MM.1S (cell line): ENCODE results near the gene SLX4IP.

ENCODE experiments used
- CTCF ChIP-seq: fragments of 300-600 bp; sonication (generic); IDR thresholded peaks from 2 replicates; pipeline ENCODE4 v1.5.1; 2016; ENCODE audit warnings: antibody characterized with exemption, low read length, mixed read lengths
- EZH2 ChIP-seq: fragments of 300-600 bp; sonication (generic); optimal IDR thresholded peaks from 2 replicates; pipeline ENCODE3; 2017; ENCODE audit warnings: low read depth, mild to moderate bottlenecking, antibody characterized with exemption, low read length, mixed read lengths
- EZH2phosphoT487 ChIP-seq: fragments of 300-600 bp; sonication (generic); IDR thresholded peaks from 2 replicates; pipeline ENCODE4 v1.6.1; 2018; ENCODE audit warnings: antibody characterized with exemption, low read length

- TF ChIP-seq CTCF (no peak), EZH2 (no peak), EZH2phosphoT487 (no peak)
These were observed 199.7 kb downstream of the SLX4IP start for GRCh38 chr20:10634683-10635411.
